Upper lobe of left lung (tissue), 4 donors: ENCODE data around the gene NUDT6.

Experiments used
- EP300 ChIP-seq, 4 donors: sonication (generic); formaldehyde crosslinking; IDR thresholded peaks; one replicate each; pipeline ENCODE4 v1.5.1; 2017; ENCODE audit warnings: antibody characterized with exemption in 4 of 4, control low read depth in 2 of 4
- POLR2A ChIP-seq, 4 donors: fragments of 450-650 bp; IDR thresholded peaks; one replicate each; pipeline ENCODE4 v1.5.1; 2016 to 2017; ENCODE audit warnings: antibody characterized with exemption in 4 of 4, mild to moderate bottlenecking in 2 of 4
- POLR2AphosphoS5 ChIP-seq, 2 donors: sonication (generic); formaldehyde crosslinking; IDR thresholded peaks; one replicate each; pipeline ENCODE4 v1.5.1; 2017; ENCODE audit warnings: antibody characterized with exemption in 2 of 2
- TF ChIP-seq, protein P1 (sequence below), 6 experiments: fragments of 450-650 bp in 4 of 6; fragments of 200-600 bp in 2 of 6; sonication (generic) in 2 of 6; IDR thresholded peaks; one replicate each; pipeline ENCODE4 v1.5.1; 2016 to 2019; ENCODE audit warnings: antibody characterized with exemption in 6 of 6

DNA sequence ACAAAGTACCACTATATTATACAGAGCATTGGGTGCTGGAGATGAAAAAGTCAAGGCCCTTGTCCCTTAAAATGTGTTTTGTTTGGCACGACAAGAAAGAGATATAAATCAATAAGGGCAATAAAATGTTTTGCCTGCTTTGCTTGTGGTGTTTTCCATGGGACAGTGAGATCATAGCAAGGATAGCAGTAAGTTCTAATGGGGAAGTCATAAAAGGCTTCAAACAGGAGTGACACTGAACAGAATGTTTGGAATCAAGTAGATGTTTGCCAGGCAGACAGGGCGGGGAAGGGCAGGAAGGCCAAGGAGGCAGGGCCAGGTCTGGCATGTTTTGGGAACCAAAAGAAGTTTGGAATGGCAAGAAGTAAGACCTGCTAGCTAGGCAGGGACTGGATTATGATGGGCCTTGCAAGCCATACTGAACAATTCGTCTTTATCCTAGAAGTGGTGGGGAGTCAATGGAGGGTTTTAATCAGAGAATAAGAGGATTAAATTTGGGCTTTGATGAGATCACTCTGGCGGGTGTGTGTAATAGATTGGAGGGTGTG, 79.3 kb downstream of the NUDT6 start:
- no peak for TF ChIP-seq POLR2AphosphoS5 (IDR thresholded peaks at IDR 0.05)
- TF ChIP-seq, protein P1, sequence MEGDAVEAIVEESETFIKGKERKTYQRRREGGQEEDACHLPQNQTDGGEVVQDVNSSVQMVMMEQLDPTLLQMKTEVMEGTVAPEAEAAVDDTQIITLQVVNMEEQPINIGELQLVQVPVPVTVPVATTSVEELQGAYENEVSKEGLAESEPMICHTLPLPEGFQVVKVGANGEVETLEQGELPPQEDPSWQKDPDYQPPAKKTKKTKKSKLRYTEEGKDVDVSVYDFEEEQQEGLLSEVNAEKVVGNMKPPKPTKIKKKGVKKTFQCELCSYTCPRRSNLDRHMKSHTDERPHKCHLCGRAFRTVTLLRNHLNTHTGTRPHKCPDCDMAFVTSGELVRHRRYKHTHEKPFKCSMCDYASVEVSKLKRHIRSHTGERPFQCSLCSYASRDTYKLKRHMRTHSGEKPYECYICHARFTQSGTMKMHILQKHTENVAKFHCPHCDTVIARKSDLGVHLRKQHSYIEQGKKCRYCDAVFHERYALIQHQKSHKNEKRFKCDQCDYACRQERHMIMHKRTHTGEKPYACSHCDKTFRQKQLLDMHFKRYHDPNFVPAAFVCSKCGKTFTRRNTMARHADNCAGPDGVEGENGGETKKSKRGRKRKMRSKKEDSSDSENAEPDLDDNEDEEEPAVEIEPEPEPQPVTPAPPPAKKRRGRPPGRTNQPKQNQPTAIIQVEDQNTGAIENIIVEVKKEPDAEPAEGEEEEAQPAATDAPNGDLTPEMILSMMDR (IDR thresholded peaks at IDR 0.05), result no peak
- TF ChIP-seq POLR2A (IDR thresholded peaks at IDR 0.05), result no peak
- no peak for TF ChIP-seq EP300 (IDR thresholded peaks at IDR 0.05)
